GM18498 (cell line): ENCODE measurements around the gene LRRC25.
"Not testable (repeated sequence)": the region's sequence is repeated elsewhere in the genome, so short reads cannot be mapped to it uniquely, and the experiment has no call there.

ENCODE experiments used
- ATAC-seq: cut with Tn5 transposase; IDR thresholded peaks from one replicate; pipeline ENCODE4 v1.9.1; 2021; ENCODE audit warnings: mild to moderate bottlenecking, moderate library complexity; ENCODE audit not compliant: unreplicated experiment

Gene LRRC25

DNA sequence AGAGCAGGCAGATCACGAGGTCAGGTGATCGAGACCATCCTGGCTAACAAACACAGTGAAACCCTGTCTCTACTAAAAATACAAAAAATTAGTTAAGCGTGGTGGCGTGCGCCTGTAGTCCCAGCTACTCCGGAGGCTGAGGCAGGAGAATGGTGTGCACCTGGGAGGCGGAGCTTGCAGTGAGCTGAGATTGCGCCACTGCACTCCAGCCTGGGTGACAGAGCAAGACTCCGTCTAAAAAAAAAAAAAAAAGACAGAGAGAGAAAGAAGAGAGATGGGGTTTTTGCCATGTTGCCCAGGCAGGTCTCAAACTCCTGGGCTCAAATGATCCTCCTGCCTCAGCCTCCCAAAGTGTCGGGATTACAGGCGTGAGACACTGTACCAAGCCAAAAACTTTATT is 8.3 kb upstream of the LRRC25 start:
- ATAC-seq = not testable (repeated sequence)

- not testable (repeated sequence) for ATAC-seq
These were observed 5.2 kb upstream of the LRRC25 start for GRCh38 chr19:18402455-18403248.

DNA sequence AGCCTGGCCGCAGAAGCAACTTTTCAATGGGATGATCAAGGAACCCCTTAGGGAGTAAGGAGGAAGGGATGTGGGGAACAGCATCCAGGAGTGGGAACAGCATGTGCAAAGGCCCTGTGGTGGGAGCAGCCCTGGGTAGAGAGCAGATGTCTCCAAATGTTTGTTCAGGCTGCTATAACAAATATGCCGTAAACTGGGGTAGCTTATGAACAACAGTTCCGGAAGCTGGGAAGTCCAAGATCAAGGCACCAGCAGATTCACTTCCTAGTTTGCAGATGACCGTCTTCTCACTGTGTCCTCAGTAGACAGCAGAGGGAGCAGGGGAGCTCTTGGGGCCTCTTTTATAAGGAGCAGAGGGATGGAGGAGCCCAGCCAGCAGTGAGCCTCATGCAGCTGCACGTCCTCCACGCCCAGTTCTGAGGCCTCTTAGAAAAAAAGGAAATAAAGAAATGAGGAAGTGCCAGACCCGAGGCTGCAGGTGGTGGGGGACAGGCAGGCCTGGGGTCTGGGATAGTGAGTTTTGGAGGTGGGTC is 4.2 kb upstream of the LRRC25 start:
- ATAC-seq = no peak

- ATAC-seq = no peak
These were observed 1.6 kb upstream of the LRRC25 start for GRCh38 chr19:18399008-18399407.

DNA sequence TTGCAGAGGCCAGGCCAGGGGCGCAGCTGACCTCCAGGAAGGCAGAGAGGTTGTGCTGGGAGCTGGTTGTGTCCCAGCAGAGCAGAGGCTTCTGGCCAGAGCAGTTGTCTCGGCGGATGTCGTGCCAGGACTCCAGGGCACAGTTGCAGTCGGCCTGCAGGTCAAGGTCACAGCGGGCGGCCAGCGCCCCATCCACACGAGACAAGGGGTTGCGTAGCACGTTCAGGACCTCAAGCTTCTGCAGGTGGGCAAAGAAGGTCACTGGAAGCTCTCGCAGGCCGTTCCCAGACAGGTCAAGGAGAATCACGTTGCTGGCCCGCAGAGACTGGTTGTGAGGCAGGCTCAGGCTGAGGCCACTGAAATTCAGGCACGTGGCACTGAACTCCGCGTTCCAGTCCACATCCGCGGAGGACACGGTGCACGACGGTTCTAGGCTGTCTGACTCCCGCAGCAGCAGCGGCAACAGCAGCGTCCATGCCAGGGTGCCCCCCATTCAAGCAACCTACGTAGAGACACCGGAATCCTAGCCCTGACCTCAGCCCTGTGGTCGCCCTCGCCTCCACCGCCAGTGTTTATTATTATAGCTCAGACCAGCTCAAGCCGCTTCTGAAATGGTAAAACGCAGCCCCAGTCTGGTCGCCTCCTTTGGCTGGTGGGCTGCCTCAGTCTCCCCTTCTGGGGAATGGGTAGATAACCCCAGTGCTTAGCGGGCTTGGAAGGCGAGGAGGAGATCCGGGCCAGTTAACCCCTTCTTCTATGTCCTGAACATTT is 766 bp downstream of the LRRC25 start:
- ATAC-seq = no peak

DNA sequence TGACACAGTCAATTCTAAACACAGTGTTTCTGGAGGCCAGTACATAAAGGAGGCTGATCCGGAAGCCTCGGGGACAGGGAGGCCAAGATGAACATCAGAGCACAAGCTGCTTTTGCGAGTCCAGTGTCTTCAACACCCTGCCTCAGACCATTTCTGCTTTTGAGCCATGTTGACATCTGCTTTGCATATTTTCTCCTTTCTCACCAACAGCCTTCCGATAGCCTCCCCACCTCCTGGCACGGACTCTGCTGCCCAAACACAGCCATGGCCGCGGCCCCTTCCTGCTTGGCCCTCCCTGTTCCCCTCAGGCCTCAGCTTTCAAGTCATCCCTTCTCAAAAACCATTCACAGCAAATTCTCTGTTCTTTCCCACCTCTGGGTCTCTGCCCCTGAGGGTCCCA is 3.6 kb downstream of the LRRC25 start:
- no peak for ATAC-seq

GRCh38 chr19:18392926-18393325 is 4.5 kb downstream of the LRRC25 start:
- ATAC-seq = no peak

DNA sequence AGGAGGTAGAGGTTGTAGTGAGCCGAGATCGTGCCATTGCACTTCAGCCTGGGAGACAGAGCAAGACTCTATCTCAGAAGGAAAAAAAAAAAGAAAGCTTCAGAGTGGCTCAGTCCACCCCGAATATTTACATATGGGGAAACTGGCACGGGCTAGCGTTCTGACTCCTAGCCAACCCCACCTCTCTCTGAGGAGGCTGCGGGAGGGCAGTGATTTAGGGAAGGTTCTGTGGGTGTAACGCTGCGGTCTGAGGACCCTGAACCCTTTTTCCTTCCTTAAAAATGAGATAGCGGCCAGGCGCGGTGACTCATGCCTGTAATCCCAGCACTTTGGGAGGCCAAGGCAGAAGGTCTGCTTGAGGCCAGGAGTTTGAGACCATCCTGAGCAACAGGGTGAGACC is 5.0 kb downstream of the LRRC25 start:
- ATAC-seq = no peak

GRCh38 chr19:18391509-18392075 is 5.8 kb downstream of the LRRC25 start:
- ATAC-seq = no peak

DNA sequence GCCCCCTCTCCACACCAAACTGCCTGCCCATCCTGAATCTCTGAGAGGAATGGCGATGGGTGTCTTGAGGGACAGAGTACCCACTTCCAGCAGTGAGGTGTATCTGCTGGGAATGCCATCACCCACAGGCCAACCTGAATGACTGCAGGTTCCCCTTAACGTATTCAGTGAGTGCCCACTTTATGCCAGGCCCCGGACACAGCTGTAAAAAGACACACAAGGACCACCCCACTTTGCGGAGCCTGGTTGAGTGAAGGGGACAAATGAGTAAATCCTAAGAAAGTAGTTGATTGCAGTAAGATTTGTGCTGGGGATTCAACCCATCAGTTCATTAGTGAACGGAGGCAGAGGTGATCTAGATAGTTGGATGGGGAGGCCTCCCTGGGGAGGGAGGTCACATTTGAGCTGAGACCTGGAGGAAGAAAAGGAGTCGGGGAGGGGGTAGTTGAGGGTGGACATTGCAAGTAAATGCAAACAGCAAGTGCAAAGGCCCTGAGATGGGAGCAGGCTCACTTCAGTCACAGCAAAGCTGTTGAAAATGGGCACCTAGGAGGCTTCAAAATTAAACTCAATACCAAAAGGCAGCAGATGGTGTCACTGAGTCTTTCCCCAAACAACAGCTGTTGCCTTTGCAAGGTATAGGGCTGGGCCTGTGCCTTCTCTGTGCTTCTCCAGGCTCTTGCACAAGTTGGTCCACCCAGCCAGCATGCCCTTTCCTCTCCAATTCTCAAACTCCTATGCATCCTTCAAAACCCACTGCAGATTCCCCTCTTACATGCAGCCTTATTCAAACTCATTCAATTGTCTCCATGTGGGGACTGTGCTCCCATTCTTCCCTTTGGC is 7.1 kb downstream of the LRRC25 start:
- no peak for ATAC-seq

- ATAC-seq = no peak
These were observed 7.7 kb downstream of the LRRC25 start for GRCh38 chr19:18389726-18390064.

GRCh38 chr19:18388960-18389725 is 8.3 kb downstream of the LRRC25 start:
- ATAC-seq = no peak

GRCh38 chr19:18388100-18388959 is 9.1 kb downstream of the LRRC25 start:
- peak; percentile 75 for ATAC-seq

GRCh38 chr19:18386543-18387271 is 10.7 kb downstream of the LRRC25 start:
- ATAC-seq = no peak

DNA sequence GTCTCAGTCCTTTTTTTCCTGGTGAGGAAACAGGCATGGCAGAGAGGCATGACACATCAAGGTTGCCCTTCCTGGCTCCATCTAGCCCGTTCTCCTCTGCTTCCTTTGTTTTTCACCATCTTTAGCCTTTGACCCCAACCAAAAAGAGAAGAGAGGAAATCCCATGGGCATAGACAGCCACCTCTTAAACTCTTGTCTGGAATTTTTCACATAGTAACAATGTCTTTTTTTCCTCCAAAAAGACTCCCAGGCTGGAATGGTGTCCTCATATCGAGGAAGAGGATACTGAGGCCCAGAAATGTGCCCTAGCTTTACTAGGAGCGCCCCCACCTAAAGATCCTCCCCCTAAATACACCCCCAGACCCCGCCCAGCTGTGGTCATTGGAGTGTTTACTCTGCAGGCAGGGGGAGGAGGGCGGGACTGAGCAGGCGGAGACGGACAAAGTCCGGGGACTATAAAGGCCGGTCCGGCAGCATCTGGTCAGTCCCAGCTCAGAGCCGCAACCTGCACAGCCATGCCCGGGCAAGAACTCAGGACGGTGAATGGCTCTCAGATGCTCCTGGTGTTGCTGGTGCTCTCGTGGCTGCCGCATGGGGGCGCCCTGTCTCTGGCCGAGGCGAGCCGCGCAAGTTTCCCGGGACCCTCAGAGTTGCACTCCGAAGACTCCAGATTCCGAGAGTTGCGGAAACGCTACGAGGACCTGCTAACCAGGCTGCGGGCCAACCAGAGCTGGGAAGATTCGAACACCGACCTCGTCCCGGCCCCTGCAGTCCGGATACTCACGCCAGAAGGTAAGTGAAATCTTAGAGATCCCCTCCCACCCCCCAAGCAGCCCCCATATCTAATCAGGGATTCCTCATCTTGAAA is 11.5 kb downstream of the LRRC25 start, which contains the start of gene GDF15:
Gene GDF15, plus strand, starts transcription at position 484 of the 868 bp plus-strand sequence. Its CDS starts 32 bp downstream, at position 516.
- no peak for ATAC-seq

GRCh38 chr19:18385359-18385674 is 12.1 kb downstream of the LRRC25 start:
- no peak for ATAC-seq

DNA sequence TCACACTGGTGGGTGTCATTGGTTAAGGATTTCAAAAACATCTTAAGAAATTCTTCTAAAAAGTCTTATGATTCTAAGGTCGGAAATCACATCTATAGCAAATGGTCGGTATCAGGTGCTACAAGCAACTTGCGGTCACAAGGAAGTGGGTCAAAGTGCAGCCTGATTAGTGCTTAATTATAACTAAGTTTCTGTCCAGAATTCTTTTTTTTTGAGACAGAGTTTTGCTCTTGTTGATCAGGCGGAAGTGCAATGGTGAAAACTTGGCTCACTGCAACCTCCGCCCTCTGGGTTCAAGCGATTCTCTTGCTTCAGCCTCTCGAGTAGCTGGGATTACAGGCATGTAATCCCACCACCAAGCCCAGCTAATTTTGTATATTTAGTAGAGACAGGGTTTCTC is 12.6 kb downstream of the LRRC25 start:
- ATAC-seq = no peak

DNA sequence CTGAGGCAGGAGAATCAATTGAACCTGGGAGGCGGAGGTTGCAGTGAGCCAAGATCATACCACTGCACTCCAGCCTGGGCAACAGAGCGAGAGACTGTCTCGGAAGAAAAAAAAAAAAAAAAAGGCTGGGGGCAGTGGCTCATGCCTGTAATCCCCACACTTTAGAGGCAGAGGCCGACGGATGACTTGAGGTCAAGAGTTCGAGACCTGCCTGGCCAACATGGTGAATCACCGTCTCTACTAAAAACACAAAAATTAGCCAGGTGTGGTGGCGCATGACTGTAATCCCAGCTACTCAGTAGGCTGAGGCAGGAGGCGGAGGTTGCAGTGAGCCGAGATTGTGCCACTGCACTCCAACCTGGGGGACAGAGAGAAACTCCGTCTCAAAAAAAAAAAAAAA is 13.8 kb downstream of the LRRC25 start:
- not testable (repeated sequence) for ATAC-seq
